HL-60 (cell line): ENCODE measurements around the gene PDC.

Source experiments
- CTCF ChIP-seq: IDR thresholded peaks from one replicate; pipeline ENCODE4 v1.5.1; 2011; ENCODE audit warnings: low read length, control low read depth, inconsistent platforms; ENCODE audit not compliant: insufficient read depth
- GABPA ChIP-seq: IDR thresholded peaks from 2 replicates; pipeline ENCODE4 v1.6.1; 2012; ENCODE audit warnings: low read depth
- POLR2AphosphoS5 ChIP-seq: IDR thresholded peaks from 2 replicates; pipeline ENCODE4 v1.6.1; 2012; ENCODE audit warnings: low read depth
- SPI1 ChIP-seq: IDR thresholded peaks from 2 replicates; pipeline ENCODE4 v1.6.1; 2012; ENCODE audit warnings: low read depth, mild to moderate bottlenecking, borderline replicate concordance
- TF ChIP-seq, protein P1 (sequence below): IDR thresholded peaks from 2 replicates; pipeline ENCODE4 v1.6.1; 2012; ENCODE audit warnings: low read depth; ENCODE audit not compliant: insufficient replicate concordance

GRCh38 chr1:186481303-186481888 is 20.5 kb upstream of the PDC start:
- no peak for TF ChIP-seq POLR2AphosphoS5
- TF ChIP-seq CTCF = no peak
- TF ChIP-seq GABPA = no peak
- TF ChIP-seq, protein P1, sequence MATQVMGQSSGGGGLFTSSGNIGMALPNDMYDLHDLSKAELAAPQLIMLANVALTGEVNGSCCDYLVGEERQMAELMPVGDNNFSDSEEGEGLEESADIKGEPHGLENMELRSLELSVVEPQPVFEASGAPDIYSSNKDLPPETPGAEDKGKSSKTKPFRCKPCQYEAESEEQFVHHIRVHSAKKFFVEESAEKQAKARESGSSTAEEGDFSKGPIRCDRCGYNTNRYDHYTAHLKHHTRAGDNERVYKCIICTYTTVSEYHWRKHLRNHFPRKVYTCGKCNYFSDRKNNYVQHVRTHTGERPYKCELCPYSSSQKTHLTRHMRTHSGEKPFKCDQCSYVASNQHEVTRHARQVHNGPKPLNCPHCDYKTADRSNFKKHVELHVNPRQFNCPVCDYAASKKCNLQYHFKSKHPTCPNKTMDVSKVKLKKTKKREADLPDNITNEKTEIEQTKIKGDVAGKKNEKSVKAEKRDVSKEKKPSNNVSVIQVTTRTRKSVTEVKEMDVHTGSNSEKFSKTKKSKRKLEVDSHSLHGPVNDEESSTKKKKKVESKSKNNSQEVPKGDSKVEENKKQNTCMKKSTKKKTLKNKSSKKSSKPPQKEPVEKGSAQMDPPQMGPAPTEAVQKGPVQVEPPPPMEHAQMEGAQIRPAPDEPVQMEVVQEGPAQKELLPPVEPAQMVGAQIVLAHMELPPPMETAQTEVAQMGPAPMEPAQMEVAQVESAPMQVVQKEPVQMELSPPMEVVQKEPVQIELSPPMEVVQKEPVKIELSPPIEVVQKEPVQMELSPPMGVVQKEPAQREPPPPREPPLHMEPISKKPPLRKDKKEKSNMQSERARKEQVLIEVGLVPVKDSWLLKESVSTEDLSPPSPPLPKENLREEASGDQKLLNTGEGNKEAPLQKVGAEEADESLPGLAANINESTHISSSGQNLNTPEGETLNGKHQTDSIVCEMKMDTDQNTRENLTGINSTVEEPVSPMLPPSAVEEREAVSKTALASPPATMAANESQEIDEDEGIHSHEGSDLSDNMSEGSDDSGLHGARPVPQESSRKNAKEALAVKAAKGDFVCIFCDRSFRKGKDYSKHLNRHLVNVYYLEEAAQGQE = no peak
- TF ChIP-seq SPI1 = no peak
